GM21447 (cell line): ENCODE results near the gene JMJD1C.
"Not testable (repeated sequence)": the region's sequence is repeated elsewhere in the genome, so short reads cannot be mapped to it uniquely, and the experiment has no call there.

ENCODE experiments used
- ATAC-seq: cut with Tn5 transposase; IDR thresholded peaks from one replicate; pipeline ENCODE4 v1.9.1; 2021; ENCODE audit not compliant: unreplicated experiment

The JMJD1C gene

DNA sequence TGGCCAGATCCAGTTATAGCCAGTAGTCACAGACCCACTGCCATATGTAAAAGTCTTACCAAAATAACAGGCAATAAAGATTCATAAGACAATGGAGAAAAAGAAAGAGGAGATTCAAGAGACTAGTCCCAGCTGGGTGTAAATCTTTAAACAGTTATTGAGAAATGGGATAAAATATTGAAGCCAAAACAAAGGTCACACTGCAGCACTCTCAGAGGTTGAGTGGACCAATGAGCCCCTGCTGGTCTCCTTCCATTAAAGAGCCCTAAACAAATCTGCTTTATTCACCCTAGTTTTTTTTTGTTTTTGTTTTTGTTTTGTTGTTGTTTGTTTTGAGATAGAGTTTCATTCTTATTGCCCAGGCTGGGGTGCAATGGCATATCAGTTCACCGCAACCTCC, 98.8 kb downstream of the JMJD1C start:
- no peak for ATAC-seq

DNA sequence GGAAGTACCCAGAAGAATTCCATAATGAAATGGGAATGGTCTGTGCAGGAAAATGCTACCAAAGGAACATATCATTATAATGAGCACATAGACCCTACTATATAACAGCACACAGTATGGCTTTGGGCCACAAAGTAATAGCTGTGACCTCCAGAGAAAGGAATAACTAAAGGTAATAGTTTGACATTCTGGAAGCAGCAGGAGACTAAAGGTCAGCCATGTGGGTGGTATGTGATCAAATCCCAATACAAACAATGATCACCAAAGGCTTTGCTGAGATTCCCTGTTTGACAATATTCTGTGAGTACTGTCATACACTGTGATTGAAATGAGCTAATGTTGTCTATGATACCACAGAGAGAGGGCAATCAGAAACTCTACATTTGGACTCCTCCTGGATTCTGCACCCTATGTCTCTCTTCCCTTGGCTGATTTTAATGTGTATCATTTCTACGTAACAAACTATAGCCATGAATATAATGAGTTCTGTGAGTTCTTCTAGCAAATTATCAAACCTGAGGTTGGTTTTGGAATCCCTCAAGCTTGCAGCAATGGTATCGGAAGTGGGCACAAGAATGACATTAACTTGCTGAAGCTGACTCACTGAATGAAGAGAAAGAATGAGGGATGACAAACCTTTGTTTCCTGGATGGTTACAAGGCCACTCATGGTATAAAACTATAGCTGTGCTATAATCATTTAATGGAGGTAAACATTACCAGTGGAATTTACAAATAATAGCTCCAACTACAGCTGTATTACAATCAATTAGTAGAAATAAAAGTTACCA, 99.6 kb downstream of the JMJD1C start:
- ATAC-seq, result no peak

DNA sequence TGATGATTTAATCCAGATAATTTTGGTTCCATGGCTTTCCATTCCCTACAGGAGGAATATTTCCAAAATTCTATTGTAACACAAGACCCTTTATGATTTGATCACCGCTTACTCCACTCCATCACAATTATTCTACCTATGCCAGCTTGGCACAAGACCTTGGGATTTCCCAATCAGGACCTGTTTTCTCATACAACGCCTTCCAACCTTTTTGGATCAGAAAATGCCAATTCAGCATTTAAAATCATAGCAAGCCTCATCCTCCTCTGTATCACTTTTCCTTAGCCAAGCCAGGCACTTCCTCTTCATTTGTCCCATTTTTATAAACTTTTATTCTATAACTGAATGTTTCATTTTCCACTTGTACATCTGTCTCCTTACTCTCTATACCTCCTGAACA, 100.9 kb downstream of the JMJD1C start:
- ATAC-seq, result no peak

GRCh38 chr10:63363951-63364350, 101.8 kb downstream of the JMJD1C start:
- no peak for ATAC-seq

DNA sequence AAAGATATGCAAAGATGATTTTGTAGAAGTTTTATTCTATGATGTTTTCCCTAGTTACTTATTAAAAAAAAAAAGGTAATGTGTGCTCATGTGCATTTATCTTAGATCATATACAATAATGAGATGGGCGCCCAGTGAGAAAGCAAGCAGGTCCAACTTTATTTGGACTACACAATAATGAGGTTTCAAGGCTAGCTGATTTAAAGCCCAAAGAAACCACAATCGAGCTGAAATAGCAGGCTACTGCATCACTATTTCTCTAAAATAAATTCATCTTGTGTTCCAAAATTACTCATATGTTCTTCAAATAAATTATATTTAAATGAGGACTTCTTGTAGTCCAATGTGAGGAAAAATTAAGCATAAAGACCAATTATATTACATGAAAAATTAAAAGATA, 110.1 kb downstream of the JMJD1C start:
- ATAC-seq, result no peak

DNA sequence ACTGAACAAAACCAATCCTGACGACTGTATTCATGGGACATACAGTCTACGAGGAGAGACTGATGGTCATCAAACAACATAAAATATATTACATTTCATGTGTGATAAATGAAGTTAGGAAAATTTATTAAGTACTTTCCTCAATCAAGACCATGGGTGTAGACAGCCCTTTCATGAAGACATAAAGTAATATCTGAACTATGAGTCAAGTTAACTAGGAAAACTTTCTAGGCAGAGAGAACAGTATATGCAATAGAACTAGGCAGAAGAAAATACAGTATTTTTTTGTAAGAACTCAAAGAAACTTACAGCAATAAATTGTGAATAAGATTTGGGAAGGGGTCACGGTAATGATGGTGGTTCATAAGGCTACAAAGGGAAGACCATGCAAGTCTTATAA, 112.8 kb downstream of the JMJD1C start:
- no peak for ATAC-seq

GRCh38 chr10:63348245-63348850, 117.4 kb downstream of the JMJD1C start:
- no peak for ATAC-seq

DNA sequence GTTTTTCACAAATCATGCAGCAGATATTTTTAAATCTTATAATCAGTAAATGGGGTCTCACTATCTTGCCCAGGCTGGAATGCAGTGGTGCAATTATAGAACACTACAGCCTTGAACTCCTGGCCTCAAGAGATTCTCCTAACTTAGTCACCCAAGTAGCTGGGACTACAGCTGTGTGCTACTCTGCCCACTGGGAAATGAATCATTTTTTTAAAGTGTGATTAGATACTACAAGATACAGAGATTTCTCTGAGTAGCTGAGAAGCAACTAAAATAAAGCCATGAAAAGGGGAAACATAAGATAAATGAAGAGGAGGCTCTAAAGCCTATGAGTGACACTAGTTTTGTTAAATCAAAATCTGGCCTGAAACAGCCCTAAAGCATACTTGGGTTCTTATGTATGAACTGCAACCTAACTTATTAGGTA, 119.7 kb downstream of the JMJD1C start:
- no peak for ATAC-seq

- no peak for ATAC-seq
These were observed 121.5 kb downstream of the JMJD1C start for GRCh38 chr10:63344269-63344668.

- no peak for ATAC-seq
These were observed 122.3 kb downstream of the JMJD1C start for GRCh38 chr10:63343476-63343875.

GRCh38 chr10:63339640-63340039, 126.1 kb downstream of the JMJD1C start:
- not testable (repeated sequence) for ATAC-seq

DNA sequence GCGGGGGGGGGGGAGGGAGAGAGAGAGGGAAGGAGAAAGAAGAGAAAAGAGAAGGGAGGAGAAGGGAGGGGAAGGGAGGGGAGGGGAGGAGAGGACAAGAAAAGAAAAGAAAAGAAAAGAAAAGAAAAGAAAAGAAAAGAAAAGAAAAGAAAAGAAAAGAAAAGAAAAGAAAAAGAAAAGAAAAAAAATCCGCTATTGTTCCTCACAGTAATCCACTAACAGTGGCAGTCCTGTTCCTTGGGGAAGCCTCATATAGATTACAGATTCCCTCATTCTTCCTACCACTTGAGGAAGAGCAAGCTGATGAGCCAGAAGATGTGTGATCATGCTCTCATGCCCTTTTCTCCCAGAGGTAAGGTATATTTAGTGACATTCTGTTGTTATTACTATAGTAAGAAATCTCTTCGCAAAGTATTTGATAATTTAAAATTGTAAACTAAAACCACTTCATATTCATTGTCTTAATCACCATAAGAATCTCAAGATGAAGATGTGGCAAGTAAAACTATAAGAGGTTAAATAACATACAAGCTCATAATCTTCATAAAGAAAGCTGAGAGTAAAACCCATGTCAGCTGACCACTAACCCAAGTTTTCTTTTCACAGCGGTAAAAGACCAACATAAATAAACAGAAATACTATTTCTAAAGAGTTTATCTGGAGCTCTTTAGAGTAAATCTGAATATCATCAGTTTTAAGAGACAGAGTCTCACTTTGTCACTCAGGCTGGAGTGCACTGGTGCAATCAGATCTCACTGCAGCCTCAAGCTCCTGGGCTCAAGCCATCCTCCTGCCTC, 128.1 kb downstream of the JMJD1C start:
- no peak for ATAC-seq

DNA sequence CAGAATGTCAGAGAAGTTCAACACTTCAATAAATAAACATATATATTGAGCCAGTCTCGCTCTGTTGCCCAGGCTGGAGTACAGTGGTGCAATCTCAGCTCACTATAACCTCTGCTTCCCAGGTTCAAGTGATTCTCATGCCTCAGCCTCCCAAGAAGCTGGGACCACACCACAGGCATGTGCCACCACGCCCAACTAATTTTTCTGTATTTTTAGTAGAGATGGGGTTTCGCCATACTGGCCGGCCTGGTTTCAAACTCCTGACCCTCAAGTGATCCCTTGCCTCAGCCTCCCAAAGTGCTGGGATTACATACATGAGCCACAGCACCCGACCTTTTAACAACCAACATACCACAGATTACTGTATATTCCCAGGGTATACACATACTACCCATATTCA, 134.2 kb downstream of the JMJD1C start:
- no peak for ATAC-seq

DNA sequence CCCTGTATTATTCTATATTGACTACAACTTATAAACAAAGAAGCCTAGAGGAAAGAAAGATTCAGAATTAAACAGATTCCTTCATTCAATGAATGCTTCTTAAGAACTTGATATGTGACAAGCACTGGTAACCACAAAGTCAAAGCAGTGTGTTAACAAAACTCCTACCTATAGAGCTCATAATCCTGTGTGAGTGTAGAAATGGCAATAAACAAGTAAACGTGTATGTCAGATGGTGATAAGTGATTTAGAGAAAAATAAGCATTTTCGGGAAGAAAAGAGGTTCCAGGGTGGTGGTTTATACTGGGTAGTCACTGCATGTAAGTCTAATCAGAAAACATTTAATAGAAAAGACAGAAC, 141.3 kb downstream of the JMJD1C start:
- no peak for ATAC-seq

DNA sequence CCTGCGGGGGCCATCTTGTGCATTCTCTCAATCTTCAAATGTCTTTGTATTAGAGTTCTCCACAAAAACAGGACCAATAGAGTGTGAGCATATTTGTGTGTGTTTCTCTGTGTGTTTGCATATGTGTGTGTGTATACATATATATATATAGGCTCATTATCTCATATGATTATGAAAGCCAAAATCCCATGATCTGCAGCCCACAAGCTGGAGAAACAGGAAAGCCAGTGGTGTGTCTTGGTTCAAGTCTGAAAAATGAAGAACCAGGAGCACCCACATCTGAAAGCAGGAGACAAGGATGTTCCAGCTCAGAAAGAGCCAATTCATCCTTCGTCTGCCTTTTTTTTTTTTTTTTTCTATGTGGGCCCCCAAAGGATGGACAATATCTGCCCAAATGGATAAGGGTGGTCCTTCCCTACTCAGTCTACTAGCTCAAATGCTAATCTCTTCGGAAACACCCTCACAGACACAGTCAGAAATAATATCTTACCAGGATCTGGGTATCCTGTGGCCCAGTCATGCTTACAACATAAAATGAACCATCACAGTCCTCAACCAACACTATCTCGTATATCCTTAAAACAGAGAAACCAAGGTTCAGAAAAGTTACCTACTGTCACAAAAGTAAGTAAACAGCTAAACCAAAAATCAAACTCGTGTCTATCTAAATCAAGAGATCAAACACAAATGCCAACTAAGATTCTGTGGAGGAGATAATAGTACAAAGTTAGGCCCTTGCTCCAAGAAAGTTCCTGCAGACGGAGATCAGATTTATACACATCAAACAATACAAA, 141.9 kb downstream of the JMJD1C start:
- no peak for ATAC-seq

GRCh38 chr10:63320683-63321082, 145.1 kb downstream of the JMJD1C start:
- ATAC-seq, result no peak

- no peak for ATAC-seq
These were observed 146.5 kb downstream of the JMJD1C start for GRCh38 chr10:63319231-63319630.

DNA sequence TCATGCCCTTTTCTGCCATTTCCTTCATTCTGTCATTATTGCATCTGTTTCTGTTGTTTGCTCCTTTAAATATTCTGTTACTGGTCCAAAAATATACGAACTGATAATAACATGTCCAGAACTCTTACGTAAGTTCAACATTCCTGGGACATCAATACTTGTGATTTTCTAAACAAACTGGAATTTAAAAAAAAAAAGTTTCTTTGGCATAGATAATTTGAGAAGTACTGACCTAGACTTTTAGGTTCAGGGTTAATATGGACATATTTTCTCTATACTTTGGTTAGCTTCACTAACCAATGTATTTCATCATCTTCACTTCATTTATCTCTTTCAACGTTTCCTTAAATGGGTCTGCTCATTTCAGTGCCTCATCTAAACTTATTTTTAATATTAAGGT, 147.3 kb downstream of the JMJD1C start:
- no peak for ATAC-seq

GRCh38 chr10:63314020-63314419, 151.8 kb downstream of the JMJD1C start:
- ATAC-seq, result no peak

- no peak for ATAC-seq
These were observed 152.6 kb downstream of the JMJD1C start for GRCh38 chr10:63313066-63313717.

- no peak for ATAC-seq
These were observed 157.1 kb downstream of the JMJD1C start for GRCh38 chr10:63308628-63309027.
